Globus pallidus (tissue), 1 donor: ENCODE data around the gene TSSC4.
"Not testable (repeated sequence)": the region's sequence is repeated elsewhere in the genome, so short reads cannot be mapped to it uniquely, and the experiment has no call there.

Experiments
- DNase-seq: peaks from one replicate; pipeline ENCODE4 v3.0.0-alpha.2; 2015; ENCODE audit warnings: low spot score

Gene TSSC4

DNA sequence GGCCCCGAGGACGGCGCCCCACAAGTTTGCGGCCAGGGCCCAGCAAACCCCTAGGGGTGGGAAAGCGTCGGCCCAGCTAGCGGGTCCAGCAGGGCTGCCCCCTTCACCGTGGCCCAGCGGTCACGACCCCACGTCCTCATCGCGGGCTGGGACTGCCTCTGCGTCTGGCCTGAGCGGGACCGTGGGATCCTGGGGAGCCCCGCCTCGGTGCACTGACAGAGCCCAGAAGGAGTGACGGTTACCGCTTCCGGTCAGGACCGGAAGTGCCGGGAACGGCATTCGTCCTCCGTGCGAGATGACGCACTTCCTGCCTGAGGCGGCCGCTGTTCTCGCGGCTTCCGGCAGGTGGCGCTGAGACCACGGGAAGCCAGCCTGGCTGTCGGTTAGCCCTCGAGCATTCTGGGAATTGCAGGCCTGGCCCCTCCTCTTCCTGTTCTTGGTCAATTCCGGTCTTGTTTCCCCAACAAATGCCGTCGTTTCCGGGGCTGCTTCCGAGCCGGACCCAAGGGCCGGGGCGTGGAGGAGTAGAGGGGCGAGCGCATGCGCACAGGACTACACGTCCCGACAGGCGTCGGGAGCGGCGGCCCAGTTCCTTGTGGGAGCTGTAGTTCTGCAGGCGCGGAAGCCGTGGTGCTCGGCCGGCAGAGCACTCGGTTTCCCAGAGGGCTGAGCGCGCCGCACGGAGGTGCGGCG is at the start of gene TSSC4:
TSSC4 (plus strand) TSS at position 682 of the 693 bp plus-strand sequence. CDS start 1,884 bp downstream, outside the sequence.
- peak; percentile 100 for DNase-seq

GRCh38 chr11:2351701-2352100 is 48.8 kb upstream of the TSSC4 start:
- DNase-seq, result no peak

DNA sequence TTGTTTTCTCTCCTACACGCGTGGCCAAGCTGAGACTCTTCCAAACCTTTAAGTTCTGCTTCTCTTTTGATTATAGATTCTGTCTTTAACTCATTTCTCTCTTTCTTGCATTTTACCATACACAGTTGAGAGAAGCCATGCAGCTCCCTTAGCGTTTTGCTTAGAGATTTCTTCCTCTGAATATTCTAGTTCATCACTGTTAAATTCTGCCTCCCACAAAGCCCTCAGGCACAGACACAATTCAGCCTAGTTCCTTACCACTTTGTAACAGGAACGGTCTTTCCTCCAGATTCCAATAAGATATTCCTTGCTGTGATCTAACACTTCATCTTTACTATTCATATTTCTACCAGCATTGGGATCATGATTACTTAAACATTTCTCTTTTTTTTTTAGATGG is 48.1 kb upstream of the TSSC4 start:
- DNase-seq, result no peak

DNA sequence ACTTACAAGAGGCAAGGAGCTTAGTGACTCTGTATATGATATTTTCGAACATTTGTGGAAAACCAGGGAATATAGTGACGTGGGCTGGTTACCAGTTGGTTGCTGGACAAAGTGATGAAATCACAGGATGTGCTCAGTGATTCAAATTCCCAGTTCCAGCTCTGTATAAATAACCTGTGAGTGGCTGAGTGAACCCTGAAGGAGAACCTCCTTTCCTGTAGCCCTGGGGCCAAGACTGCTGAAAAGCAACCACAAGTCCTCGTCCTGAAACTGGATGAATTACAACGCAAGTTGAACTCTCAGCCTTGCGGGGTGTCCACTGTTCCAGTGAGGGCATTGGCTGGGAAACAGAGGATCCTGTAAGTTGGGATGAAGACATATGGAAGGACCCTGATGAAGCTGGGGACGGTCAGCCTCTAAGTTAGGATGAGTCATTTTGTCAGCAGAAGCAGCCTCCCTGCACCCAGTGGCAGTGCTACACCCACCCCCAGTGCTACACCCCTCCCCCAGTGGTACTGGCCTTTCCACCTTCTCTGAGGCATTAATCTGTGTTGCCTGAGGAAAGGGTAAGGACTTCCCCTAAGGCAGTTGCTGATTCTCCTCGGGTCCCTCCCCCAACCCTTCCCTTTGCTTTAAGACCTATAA is 45.4 kb upstream of the TSSC4 start:
- no peak for DNase-seq

DNA sequence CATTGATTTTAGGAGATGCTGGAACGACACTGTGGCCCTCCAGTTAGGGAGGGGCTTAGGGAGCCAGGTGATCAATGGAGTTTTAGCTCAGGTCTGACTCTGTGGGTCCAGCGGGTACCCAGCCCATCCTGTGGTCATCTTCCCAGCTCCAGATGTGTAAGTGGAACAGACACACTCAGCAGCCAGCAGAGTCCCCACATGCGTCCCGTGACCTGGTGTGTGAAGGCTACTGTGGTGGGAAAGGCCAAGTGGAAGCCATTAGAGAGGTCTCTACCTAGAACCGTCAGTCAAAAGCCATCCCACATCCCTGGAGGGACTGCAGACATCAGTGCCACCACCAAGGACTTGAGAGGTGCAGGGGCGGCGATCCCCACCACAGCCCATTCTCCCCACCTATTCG is 43.3 kb upstream of the TSSC4 start:
- DNase-seq, result no peak

- DNase-seq, result not testable (repeated sequence)
Measured at GRCh38 chr11:2357651-2358050, 42.9 kb upstream of the TSSC4 start.

DNA sequence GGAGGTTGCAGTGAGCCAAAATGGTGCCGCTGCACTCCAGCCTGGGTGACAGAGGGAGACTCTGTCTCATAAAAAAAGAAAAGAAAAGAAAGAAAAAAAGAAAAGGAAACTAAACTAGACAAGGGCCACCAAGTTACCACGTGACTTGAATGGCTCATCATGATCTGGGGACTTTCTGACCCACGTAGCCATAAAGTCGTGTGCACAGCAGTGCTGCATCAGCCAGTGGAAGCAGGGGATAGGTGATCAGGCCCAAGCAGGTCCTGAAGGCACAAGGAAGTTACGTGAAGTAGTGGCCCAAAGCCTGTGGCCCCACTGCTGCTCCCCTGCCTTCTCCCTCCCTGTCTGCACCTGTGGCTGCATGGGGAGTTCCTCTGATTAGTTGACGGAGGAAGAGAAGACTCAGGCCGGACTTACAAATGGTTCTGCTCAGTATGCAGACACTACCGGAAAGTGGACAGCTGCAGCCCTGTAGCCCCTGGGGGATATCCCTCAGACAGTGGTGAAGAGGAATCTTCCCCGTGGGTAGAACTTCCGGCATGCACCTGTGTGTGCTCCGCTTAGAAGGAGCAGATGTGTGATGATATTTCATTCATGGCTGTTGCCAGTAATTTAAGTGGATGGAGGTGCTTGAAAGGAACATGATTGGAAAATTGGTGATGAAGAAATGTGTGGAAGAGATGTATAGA is 41.7 kb upstream of the TSSC4 start:
- DNase-seq, result no peak

- no peak for DNase-seq
Measured at GRCh38 chr11:2359557-2359956, 41.0 kb upstream of the TSSC4 start.

- DNase-seq, result no peak
Measured at GRCh38 chr11:2360081-2360642, 40.4 kb upstream of the TSSC4 start.

DNA sequence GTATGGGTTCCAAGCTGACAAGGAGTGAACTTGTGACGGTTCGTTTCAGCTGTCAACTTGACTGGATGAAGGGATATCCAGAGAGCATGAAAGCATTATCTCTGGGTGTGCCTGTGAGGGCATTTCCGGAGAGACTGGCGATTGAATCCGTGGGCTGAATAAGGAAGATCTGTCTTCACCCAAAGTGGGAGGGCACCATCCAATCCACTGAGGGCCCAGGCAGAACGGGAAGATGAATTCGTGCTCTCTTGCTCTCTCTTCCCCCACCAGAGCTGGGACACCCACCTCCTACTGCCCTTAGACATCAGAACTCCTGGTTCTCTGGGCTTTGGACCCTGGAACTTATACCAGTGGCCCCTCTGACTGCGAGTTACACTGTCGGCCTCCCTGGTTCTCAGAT is 39.0 kb upstream of the TSSC4 start:
- no peak for DNase-seq

DNA sequence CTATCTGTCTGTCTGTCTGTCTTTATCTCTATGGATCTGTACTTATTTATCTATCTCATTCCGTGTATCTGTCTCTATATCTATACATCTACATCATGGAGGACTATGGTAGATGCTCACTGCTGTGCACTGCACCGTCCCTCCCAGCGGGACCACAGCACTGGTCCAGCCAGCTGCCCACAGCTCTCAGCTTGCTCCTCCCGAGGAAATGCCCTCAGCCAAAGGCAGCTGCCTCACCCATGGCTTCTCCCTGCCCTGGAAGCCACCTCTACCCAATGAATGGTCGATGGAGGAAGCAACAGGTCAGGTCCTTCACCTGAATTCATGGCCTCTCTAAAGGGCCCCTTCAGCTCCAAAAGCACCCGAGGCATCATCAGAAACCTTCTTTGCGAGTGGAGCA is 38.1 kb upstream of the TSSC4 start:
- DNase-seq, result no peak

DNA sequence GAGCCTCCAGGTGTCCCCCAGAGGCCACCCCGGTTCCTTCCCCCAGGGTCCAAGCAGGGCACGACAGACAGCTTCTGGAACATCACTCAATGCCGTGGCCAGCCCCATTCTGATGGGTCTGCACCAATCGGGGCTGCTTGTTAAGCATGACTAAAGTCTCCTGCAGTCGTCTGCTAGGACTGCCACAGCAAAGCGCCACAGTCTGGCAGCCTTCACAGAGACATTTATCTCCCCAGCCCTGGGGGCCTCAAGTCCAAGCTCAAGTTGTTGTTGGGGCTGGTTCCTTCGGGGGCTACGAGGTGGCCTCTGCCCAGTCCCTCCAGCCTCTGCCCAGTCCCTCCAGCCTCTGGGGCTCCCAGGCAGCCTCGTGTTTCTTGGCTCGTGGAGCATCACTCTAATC is 37.4 kb upstream of the TSSC4 start:
- no peak for DNase-seq

DNA sequence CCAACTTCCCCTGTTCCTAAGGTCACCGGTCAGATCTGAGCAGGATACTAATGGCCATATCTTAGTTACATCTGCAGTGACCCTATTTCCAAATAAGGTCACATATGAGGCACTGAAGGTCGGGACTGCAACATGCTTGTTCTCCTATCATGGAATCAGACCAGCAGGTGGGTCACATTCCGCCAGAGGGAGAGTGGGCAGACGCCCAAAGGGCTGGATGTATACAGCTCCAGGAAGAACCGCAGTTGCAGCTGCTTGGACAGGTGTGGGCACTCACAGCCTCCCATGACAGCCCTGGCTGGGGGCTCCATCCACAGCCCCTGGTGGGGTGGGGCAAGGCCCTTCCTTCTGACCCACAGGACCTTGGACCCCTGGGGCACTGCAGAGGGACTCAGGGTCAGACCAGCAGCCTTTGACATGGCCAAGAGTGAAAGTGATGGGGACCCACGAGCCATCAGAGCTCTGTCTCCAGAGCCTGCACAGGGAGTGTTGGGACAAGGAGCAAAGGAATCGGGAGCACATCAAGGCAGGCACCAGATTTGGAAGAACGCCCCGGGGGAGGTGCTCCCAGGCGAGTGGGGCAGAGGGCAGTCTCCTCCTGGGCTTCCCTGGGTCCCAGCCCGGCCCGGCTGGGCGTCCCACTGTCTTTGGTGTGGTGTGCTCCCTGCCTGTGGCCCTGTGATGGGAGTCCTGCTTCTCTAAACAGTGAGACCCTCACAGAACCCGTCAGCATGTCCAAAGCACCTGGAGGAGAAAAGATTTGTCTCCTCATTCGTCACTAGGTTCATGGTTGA is 36.8 kb upstream of the TSSC4 start:
- no peak for DNase-seq

GRCh38 chr11:2364386-2364785 is 36.2 kb upstream of the TSSC4 start:
- not testable (repeated sequence) for DNase-seq

- DNase-seq, result no peak
Measured at GRCh38 chr11:2365571-2366210, 34.9 kb upstream of the TSSC4 start.

- peak; percentile 65 for DNase-seq
Measured at GRCh38 chr11:2366276-2366675, 34.3 kb upstream of the TSSC4 start.

GRCh38 chr11:2366733-2367132 is 33.8 kb upstream of the TSSC4 start:
- DNase-seq, result no peak

- DNase-seq, result no peak
Measured at GRCh38 chr11:2367266-2368160, 33.0 kb upstream of the TSSC4 start.

DNA sequence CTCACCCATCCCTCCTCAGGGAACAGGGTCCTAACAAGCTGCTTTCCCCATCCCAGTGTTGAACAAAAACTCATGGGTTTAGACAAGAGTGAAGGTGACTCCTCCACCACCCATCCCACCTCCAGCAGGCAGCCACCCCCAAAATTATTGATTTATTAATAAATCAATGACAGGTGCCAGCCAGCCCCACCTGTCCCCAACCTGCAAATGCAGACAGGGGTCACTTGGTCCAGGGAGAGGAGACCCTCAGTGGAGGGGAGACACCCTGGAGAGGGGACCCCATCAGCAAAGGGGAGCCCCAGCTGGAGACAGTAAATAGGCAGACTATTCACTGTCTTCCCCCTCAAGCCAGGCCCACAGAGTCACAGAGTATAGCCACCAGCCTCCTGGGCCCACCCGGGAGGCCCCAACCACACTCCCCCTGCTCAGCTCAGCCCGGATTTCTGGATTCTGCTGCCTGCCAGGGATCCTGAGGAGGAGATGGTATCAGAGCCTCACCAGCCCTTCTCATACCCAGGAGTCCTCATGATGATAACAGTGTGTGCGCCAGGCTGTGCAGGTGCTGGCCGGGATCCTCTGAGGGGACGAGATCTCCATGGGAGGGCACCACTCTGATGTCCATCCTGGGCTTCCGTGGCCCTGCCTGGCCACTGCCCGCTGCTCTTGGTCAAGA is 32.2 kb upstream of the TSSC4 start:
- no peak for DNase-seq

DNA sequence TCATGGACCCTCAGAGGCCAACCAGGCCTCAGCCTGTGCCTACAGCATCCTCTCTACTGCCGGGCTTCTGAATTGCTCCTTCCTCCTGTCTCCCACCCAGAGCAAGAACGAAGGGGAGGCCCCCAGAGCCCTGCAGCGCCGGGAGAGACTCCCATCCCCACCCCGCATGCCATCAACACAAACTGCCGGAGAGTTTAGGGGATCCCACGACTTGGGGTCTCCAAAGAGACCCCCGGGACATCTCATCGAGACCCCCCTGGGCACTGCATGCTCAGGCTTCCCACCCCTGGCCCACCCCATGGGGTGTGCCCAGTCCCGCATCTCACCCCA is 31.7 kb upstream of the TSSC4 start:
- DNase-seq, result no peak
